GM21515 (cell line): ENCODE results near the gene SNTB2.
"Not testable (repeated sequence)": the region's sequence is repeated elsewhere in the genome, so short reads cannot be mapped to it uniquely, and the experiment has no call there.

Source experiments
- ATAC-seq: cut with Tn5 transposase; IDR thresholded peaks from one replicate; pipeline ENCODE4 v1.9.1; 2021; ENCODE audit not compliant: unreplicated experiment

SNTB2 gene

DNA sequence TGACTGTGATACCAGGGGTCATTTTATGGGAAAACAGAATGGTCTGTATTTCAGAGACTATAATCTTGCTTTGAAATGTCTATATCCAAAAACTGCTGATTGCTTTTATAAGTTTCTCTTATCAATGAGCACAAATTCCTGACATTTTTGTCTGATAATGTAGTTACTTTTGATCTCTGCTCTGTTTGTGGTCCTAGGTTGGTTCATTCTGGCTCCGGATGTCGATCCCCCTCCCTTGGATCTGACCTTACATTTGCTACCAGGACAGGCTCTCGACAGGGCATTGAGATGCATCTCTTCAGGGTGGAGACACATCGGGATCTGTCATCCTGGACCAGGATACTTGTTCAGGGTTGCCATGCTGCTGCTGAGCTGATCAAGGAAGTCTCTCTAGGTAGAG, 96.9 kb downstream of the SNTB2 start:
- no peak for ATAC-seq

DNA sequence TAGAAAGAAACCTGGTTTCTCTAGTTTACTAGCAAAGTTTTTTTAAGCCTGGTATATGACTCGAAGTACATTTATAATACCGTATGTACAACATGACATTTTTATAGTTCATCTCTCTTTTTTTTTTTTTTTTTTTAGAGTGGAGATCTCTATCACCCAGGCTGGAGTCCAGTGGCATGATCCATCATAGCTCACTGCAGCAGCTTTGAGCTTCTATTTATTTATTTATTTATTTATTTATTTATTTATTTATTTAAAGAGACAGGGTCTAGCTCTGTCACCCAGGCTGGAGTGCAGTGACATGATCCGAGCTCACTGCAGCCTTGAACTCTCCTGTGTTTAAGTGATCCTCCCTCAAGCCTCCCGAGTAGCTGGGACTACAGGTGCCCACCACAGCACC, 98.3 kb downstream of the SNTB2 start:
- ATAC-seq, result no peak

DNA sequence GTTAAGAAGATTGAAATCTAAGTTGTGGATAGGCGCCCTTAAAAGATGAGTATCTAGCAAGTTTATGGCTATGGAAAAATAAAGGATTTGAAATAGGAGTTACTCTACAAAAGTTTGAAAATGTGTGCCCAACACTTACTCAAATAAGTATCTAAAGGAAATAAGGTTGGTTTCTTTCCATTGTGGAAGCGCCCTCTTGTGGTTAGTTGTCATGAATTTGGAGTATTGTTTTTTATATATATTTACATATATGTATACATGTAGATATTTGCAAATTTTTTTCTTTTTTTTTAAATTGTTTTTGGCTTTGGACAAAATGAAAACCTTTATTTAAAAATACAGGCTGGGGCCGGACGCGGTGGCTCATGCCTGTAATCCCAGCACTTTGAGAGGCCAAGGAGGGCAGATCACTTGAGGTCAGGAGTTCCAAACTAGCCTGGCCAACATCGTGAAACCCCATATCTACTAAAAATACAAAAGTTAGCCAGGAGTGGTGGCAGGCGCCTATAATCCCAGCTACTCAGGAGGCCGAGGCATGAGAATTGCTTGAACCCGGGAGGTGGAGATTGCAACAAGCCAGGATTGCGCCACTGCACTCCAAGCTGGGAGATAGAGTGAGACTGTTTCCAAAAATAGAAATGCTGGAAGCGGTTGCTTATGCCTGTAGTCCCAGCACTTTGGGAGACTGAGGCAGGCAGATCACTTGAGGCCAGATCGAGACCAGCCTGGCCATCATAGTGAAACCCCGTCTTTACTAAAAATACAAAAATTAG, 100.2 kb downstream of the SNTB2 start:
- ATAC-seq, result no peak

DNA sequence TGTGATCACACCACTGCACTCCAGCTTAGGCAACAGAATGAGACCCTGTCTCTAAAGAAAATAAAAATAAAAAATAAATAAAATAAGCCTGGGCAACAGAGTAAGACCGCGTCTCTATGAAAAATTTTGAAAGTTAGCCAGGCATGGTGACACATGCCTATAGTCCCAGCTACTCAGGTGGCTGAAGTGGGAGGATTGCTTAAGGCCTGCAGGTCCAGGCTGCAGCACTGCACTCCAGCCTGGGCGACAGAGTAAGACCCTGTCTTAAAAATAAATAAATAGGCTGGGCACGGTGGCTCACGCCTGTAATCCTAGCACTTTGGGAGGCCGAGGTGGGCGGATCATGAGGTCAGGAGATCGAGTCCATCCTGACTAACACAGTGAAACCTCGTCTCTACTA, 104.7 kb downstream of the SNTB2 start:
- ATAC-seq, result not testable (repeated sequence)

DNA sequence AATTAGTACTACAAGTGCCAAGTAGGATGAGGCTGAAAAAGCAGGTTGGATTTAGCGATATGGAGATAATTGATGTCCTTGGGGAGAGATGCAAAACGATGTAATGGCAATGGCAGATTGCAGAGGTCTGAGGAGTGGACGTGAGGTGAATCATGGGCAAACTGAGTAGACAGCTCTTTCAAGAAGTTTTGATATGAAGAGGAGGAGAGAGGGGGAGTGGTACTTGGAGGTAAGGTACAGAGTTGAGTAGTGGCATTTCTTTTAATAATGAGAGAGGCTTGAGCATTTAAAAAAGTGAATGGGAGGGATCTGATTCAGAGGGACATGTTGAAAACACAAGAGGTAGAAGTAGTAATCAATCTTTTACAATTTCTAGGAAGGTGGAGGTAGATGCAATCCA, 106.4 kb downstream of the SNTB2 start:
- ATAC-seq, result no peak

DNA sequence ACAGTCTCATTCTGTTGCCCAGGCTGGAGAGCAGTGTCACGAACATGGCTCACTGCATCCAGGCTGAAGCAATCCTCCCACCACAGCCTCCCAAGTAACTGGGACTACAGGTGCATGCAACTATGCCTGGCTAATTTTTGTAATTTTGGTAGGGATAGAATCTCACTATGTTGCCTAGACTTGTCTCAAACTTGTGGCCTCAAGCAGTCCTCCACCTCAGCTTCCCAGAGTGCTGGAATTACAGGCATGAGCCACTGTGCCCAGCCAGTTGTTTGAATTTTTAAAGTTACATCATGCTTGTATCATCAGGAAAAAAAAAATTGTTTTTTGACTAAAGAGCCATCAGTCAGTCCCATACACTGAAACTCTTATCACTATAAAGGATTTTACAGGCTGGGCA, 107.1 kb downstream of the SNTB2 start:
- ATAC-seq, result no peak

DNA sequence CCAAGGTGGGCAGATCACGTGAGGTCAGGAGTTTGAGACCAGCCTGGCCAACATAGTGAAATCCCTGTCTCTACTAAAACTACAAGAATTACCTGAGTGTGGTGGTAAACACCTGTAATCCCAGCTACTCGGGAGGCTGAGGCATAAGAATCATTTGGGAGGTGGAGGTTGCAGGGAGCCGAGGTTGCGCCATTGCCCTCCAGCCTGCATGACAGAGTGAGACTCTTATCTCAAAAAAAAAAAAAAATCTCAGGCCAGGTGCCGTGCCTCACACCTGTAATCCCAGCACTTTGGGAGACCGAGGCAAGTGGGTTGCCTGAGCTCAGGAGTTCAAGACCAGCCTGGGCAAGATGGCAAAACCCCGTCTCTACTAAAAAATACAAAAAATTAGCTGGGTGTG, 109.8 kb downstream of the SNTB2 start:
- not testable (repeated sequence) for ATAC-seq

DNA sequence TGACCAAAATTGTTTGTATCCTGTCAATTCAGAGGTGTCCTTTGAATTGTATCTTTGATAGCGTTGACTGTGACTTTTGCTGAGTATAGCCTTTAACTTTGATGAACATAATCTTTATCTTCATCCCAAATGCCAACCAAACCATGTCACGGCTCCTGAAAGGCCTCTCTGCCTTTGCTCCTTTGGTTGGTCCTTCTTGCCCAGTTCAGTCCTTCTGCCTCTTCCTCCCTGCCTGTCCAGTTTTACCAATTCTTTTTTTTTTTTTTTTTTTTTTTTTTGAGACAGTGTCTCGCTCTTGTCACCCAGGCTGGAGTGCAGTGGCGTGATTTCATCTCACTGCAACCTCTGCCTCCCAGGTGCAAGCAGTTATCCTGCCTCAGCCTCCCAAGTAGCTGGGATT, 111.3 kb downstream of the SNTB2 start:
- ATAC-seq, result no peak

DNA sequence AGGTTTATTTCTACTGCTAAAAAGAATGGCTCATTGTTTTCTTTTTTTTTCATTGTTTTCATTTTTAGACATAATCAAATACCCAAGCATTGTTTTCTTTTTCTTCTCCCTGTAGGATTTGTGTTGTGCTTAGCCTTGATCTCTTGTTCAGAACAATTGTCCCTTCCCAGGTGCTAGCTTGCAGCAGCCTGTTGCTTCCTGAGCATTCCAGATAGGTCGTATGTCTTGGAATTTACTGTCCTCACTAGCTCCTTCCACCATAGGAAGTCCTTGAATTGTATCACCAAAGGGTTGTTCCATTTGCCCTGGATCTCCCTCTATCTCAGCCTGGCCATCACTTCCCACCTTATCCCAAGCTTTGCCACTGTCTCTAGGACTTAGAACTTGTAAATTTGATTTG, 114.2 kb downstream of the SNTB2 start:
- ATAC-seq, result no peak

DNA sequence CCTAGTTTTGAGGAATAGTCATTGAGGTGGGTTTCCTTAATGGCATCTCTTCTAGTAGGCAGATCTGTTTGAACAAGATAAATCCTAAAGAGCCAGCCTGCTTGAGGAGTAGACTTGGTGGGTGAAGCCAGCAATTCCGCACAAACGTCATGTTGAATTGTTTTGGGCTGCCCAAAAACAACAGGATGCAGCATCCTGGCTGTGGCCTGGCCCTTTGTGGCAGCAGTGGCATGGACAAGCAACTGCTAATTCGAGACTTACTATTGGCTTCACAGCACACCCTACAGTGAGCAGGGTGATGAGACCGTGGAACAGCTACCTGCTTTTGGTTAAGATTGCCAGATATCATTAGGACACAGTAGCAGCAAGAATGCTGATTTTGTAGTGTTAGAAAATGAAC, 114.9 kb downstream of the SNTB2 start:
- ATAC-seq, result no peak

DNA sequence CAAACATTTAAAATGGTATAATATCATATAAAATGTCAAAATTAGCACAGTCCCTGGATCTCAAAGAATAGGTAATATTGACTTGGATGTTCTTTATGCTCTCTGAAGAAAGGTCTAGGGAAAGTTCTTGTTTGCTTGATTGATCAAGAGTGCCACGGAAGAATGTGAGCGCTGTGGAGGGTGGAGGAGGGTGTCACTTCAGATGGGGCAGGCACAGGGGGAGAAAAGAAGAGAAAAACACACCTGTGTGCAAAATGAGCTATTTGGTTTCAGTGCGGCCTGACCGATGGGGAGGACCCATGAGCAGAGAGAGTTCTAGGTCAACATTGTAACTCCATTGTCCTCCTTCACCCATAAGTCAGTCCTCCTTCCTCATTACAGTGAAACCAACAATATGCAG, 115.3 kb downstream of the SNTB2 start:
- no peak for ATAC-seq

DNA sequence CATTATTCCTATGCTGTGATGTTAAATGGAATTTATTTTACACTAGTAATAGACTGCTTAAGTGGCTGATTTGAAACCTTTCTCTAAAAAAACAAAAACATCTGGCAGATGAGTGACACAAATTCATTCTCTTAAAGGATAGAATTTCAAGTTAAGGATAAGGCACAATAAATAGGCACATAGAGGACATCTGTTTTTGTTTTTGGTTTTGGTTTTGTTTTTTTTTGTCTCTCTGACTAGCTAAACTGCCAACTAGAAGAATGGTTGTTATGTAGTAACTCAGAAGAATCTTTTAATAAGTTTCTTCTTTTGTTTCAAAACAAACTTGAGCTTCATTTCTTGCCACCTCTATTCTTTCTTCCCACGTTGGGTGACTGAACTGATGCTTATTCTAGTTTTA, 119.1 kb downstream of the SNTB2 start:
- ATAC-seq, result no peak

DNA sequence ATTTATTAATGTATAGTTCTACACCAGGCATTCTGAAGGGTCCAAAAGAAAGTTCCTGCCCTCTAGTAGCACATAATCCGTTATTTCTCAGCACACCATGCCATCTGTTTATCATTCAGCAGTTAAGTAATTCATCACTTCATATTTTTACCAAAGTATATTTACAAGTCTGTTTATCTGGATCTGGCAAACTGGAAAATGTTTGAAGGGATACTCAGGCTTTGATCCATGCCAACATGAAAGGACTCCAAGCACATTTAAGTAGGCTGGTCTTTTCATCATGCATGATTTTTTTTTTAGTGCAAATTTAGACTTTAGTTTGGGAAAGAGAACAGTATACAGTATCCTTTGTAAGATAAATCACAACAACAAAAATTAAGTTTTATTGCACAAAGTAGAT, 120.1 kb downstream of the SNTB2 start:
- no peak for ATAC-seq

DNA sequence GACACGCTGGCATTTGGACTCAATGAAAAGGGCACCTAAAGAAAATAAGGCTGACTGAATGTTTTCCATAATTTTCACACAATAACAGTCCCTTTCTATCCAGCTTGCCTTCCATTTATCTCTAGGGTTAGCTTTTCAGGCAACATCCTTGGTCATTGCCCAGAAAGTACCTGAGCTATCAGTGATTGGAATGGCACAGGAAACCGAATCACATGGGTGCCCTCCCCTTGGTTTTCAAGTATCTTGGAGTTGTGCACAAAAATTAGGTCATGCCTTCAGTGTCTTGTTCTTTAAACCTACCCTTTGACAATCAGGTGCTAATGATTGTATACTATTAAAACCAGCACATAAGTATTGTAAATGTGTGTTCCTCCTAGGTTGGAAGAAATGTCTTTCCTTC, 120.9 kb downstream of the SNTB2 start:
- no peak for ATAC-seq

DNA sequence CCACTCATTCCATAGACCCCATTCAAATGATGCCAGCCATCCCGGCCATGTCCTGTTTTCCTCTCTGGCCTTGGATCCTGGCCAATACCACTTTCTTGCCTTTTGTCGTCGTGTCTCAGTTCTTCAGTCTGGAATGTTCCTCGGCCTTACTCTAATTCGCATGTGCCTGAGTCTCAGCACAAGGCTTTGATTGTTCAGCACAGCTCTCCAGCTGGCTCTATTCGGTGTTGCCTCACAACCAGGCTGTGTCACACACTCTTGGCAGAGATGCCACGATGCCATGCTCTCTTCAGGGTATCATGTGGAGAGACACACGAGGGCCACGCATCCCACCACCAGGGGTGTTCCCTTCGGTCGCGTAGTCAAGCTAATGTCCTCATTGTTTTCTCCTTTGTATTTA, 122.4 kb downstream of the SNTB2 start:
- no peak for ATAC-seq

DNA sequence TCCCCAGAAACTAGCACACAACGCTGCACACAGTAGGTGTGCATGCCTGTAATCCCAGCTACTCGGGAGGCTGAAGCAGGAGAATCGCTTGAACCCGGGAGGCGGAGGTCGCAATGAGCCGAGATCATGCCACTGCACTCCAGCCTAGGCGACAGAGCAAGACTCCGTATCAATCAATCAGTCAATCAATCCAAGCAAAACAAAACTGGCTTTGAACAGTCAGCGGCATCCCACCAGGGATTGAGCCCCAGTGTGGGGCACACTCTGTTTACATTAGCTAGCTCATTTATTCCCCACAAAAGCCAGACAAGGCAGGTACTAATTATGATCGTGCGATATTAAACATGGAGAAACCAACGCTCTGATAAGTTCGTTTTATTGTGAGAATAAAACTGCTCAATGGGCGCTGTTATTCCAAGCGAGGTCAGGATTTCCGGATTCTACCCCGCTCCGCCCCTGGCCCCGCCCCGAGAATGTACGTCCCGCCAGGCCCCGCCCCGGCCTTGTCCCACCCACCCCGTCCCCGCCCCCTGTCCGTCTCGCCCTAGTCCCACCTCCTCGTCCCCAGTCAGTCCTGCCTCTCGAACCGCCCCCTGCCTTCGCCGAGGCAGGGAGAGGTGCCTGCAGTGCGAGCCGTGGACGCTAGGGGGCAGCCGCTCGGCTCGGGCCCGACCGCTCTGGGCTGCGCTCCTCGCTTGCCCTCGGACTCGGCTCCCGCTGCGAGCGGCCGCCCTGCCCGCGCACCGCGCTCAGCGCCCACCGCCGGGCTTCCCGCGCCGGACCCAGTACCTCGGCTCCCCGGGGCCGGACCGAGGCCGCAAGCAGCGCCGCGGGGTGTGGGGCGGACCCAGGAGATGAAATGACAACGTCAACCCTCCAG, 123.9 kb downstream of the SNTB2 start, which contains the start of gene VPS4A:
Gene VPS4A (plus strand): TSS at position 698 of the 880 bp plus-strand sequence. CDS start 162 bp downstream, at position 860.
- ATAC-seq, result peak; percentile 94

DNA sequence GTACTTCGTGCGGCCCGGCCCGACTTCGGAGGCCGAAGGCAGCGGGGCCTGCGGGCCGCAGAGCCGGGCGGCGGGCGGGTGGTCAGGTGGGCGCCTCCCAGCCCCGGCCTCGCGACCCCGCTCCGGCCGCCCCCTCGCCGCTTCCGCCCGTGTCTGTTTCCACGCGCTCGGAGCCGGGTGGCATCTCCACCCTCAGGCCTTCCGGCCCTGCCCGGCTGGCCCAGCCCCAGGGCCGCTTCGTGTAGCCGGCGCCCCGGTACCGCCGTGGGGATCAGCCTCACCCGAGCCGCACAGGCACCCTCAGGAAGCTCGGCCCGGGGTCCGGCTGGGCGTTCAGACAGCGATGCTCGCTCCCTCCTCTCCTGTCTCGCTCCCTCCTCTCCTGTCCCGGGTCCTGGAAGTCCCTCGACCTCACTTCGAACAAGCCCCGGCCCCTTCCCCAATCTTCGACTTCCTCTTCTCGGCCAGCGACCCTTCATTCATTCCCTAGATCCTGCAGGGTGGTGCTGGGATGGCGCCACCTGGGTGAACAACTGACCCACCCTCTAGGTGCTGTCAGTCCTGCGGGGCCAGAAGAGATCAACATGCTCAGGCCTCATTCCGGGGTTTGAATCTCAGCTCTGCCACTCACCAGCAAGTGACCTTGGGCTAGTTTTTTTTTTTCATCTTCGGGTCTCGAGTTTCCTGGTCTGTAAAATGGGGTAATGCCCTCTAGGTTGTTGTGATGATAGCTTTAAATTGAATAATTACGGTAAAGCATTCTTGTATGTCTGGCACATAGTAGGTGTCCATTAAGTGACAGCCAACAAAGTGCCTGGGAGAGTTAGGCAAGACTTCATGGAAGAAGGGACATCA, 124.8 kb downstream of the SNTB2 start:
- peak; percentile 33 for ATAC-seq

DNA sequence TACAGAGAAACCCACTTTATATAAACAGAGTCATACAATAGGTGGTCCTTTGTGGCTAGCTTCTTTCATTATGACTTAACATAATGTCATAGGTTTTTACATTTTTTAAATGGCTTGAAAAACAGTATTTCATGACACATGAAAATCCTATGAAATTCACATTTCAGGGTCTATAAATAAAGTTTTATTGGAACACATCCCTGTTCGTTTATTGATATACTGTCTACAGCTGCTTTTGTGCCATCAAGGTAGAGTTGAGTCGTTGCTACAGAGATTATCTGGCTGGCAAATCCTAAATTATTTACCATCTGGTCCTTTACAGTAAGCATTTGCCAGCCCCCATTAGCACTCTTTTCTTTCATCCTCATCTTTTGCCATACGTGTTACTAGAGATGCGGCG, 126.5 kb downstream of the SNTB2 start:
- no peak for ATAC-seq

DNA sequence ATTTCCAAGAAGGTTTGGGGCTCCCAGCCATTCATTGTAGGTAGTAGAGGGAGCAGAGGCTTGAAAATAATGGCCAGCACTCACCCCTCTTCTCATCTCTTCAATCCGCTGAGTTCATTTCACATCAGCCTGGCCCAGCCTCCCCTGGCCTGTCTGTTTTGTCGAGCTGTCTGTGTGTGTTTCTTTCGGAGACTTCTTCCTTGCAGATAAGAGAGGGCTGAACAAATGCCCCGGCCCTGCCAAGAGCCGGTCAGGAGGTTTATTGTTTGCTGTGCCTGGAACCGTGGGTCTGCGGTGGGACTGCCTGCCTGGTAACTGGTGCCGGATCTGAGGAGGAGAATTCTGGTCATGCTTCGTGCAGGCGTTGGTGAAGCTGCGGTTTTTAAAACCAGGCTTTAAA, 127.6 kb downstream of the SNTB2 start:
- no peak for ATAC-seq

DNA sequence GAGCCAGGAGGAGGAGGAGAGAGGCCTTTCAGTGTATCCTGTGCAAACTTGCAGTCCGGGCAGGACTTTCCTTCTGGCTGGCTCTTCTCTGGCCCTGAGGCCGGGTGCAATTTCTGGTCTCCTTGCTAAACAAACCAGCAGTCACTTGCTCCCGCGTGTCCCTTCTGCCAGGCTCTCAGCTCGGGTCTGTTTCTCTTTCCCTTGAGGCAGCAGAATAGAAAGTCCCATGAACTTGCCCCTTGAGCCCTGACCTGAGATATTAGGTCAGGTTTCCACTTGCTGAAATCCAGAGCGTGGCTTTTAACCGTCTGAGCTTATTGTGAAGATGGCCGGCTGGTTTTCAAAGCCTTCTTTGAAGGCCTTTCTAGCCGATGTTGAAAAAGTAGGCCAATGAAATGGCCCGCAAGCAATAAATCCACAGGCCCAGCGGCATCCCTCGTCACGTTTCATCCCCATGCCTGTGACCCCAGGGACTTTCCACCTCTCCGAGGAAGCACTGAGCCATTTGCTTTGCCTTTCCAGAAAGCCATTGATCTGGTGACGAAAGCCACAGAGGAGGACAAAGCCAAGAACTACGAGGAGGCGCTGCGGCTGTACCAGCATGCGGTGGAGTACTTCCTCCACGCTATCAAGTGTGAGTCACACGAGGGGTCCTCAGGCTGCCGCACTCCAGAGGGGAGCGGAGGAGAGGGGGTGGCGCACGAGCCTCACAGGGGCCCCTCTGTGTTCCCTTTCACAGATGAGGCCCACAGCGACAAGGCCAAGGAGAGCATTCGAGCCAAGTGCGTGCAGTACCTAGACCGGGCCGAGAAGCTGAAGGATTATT, 128.7 kb downstream of the SNTB2 start:
- no peak for ATAC-seq
